T-helper 2 cell (primary cell): ENCODE results near the gene LRFN2.

Experiments used
- DNase-seq, 5 experiments: peaks; one replicate each; pipeline versions ENCODE4 v3.0.0 to v3.0.0-alpha.2; 2012 to 2022

LRFN2 gene

DNA sequence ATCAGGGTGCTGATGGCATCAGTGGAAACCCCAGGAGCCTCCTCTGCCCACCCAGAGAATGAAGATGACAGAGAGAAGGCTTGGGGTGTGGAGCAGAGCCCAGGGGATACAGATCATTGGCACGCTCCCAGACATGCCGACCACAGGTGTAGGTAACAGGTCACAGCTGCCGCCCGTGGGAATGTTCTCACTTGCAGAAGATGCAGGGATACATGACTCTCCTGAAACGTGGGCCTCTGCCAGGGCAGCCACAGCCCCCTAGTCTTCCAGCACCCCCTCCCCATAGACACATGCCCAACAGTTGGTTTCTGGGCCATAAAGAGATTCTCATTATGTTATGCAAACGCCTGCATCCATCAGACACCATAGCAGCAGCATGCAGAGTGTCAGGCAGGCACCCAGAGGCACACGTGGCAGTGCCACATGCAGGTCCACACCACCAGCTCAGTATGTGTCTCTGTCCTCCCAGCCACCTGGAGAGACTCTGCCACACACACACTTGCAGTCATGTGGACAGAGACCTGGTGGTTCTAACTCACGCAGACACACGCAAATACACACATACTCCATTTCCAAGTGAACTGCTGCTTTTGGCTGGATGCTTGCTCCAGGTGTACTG lies 45.5 kb downstream of the LRFN2 start:
- no peak for DNase-seq

GRCh38 chr6:40540790-40541189 lies 46.4 kb downstream of the LRFN2 start:
- DNase-seq, result no peak

DNA sequence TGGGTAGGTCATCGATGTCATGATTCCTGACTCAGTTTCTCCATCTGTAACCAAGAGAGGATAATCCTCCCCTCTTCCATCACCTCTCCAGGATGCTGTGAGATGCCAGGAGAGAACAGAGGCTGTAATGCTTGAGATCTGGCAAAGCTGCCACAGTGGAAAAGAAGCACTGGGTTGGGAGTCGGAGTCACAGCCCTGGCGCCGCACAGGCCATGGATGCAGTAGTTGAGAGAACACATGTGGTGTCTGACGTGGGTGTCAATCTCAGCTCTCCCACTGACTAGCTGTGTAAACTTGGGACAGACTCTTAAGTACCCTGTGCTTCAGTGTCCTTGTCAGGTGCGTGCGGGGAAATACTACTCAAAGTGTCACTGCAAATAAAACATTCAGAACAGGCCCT lies 47.3 kb downstream of the LRFN2 start:
- no peak for DNase-seq

GRCh38 chr6:40538556-40538955 lies 48.6 kb downstream of the LRFN2 start:
- DNase-seq, result no peak

GRCh38 chr6:40537446-40537845 lies 49.7 kb downstream of the LRFN2 start:
- no peak for DNase-seq

DNA sequence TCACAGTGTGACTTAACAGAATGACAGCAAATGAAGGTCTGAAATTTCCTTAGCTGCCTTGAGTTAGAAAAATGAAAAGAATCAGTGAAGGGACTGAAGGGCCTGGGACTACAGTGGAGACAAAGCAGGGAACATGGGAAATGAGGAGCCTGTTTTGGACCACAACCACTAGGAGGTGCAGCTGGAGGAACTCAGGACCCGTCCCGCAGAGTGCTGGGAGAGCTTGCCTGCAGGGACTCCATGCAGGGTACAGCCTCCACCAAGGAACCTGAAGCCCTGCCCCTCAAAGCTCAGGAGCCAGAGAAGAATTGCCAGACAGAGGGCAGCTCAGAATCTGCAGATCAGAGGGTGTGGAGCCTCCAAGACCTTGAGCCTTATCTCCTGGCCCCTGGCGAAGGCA lies 50.7 kb downstream of the LRFN2 start:
- DNase-seq, result no peak

DNA sequence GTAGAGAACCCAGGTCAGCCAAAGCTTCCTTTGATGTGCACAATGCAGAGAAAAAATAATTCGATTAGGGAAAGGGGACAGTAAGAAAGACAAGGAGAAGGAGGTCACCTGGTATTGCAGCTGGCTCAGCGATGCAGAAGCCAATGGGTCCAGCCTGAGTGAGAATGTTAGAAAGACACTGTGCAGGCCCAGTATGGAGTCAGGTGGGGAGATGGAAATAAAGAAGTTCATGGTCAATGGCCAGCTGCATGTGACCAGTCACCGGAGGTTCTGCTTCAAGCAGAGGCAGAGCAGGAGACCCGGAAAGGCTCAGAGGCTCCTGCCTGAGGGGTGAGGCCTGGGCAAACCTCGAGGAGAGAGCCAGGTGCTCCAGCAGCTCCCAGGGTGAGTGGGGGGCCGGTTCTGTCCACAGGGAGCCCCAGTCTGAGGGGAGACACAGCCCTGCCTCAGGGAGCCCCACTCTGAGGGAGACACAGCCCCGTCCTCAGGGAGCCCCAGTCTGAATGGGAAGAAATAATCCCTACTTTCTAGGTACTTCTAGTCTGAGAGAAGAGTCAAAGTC lies 51.3 kb downstream of the LRFN2 start:
- no peak for DNase-seq

DNA sequence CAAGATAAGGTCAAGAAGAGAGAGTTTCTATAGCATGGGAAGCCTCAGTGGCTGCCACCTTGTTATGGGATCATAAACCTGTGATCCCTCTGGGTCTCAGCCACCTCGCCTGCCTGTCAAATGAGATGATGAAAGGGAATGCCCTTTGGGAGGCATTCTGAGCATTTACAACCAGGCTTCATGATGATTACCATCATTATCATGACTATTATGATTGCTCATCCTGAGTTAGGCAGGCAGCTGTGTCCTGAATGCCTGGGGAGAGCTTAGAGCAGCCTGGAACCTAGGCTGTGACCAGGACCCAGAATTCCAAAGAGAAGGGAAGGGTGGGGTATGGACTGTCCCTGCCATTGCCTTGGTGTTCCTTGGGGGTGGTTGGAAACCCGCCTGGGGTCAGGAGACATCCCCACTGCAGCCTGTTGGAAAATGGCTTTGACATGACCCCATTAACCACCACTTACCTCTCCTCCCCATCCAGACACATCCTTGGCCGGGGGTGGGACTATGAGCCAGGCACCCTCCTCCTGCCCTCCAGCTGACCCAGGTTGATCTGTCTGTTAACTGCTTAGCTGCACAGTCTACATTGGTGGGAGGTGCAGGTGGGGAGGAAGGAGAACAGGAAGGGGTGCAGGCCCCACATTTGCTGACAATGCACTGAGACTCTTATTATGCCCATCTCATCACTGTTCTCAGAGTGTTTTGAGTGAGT lies 51.9 kb downstream of the LRFN2 start:
- DNase-seq, result no peak

DNA sequence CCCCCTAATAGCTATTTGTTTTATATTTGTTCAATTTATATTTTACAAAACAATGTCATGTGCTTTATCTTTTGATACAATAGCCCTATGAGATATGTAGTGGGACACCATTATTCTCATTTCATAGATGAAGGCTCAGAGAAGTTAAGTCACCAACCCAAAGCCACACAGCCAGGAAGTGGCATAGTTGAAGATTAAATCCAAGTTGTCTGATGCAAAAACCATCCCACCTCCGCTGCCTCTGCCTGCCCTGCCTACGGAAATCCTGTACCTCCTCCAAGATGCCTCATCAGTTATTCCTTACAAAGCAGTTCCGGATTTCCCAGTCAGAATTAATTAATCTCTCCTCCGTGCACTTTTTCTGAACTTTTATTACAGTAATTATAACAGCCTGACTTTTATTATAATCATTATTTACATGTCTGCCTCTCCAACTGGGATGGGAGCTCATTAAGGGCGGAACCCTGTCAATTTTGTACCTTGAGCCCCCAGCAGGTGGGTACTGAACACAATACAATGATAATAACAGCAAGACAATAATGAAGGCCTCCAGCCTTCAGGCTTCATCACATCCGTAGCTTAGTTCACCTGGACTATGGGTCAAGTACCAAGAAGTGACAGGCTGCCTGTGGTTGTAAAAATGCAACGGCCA lies 54.7 kb downstream of the LRFN2 start:
- no peak for DNase-seq

- DNase-seq, result no peak
Measured at GRCh38 chr6:40529919-40530318, 57.2 kb downstream of the LRFN2 start.

DNA sequence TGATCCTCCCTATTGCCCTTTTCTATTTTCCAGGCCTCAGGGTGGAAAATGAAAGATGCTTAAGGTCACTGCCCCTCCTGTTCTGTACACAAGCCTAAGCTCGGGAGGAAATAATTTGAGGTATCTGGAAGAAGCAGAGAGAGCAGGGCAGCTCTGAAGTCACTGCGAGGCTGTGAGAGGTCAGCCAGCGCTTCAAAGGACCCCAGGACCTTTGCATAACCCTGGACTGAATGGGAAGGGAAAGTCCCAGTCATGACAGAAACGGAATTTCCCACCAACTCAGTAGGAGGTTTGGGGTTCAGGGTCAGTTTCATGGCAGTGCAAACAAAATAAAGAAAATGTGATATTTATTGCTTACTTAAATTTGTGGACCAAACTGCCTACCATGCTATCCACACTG lies 58.1 kb downstream of the LRFN2 start:
- DNase-seq, result no peak

DNA sequence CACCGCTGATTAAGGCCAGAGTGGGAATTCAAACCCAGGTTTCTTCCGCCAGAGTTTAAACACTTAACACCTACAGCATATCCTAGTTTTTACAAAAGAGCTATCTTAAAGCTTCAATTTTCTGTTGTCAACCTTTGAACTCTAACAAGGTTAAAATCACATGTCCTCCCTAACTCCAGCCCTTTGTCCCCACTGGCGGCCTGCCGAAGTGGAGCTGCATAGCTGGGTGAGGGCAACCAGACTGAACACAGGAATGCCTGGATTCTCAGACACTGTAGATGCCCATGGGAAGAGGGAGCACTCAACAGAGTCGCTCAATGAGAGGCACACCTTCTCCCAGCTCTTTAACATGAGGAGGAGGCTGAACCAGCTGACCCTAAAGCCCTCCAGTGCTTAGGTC lies 59.1 kb downstream of the LRFN2 start:
- DNase-seq, result no peak

DNA sequence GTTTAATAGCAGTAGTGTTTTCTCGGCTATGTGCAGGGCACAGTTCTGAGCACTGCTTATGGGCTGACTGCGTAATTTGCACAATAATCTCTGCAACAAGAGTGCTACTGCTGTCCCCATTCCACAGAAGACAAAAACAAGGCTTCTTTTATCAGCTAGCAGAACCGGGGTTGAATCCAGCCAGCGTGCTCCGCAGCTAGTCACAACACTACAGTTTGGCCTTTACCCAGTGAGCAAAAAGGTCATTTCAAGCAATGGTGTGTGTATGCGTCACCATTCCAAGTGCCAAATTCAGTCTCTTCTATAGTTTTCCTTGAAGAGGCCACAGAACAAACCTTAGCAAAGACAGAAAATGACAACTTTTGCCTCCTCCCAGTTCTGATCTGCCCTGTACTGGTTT lies 61.1 kb downstream of the LRFN2 start:
- no peak for DNase-seq

- no peak for DNase-seq
Measured at GRCh38 chr6:40524797-40525585, 62.2 kb downstream of the LRFN2 start.

DNA sequence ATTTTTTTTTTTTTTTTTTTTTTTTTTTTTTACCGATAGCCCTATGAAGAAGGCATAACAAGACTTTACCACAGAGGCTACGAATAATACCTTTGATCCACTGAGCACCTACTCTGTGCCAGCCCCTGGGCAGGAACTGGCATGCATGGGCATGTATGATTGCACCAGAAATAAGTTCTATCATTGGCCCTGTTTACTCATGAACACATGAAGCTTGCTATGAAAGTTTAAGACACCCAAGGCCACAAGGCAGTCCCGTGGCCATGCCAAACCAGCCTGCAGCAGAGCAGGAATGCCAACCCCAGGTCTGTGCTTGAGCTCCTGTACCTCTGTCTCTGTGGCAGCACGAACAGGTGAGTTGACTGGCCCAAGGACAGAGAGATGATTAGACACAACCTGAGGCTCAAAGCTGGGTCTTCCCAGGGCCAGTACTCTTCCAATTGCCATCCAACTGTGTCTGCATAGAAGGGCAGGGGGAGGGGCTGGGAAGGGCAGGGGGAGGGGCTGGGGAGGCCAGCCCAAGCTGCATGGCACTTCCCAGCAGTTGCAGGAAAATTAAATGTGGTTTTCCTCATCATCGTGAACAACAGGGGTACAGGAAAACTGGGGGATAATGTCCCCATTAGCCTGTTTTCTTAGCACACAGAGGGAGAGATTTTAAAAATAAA lies 63.5 kb downstream of the LRFN2 start:
- no peak for DNase-seq

GRCh38 chr6:40521496-40521895 lies 65.7 kb downstream of the LRFN2 start:
- no peak for DNase-seq

DNA sequence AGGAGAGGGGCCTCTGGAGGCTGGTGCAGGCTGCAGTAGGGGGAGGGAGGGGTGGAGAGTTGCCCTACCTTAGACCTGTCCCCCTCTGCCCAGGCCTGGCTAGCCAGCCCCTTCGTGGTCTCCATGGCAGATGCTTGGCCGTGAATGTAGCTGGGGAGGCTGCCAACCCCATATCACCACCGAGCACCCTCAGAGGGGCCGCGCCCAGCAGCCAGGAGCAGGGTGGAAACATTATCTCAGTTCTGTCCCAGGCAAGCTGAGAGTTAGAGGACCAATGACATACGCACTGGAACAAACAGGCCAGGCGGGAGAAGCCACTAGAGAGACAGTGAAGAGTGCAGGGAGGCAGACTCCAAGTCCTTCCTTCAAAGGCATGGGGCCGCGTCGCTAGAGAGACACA lies 66.5 kb downstream of the LRFN2 start:
- DNase-seq, result no peak

GRCh38 chr6:40520084-40520483 lies 67.1 kb downstream of the LRFN2 start:
- DNase-seq, result no peak

DNA sequence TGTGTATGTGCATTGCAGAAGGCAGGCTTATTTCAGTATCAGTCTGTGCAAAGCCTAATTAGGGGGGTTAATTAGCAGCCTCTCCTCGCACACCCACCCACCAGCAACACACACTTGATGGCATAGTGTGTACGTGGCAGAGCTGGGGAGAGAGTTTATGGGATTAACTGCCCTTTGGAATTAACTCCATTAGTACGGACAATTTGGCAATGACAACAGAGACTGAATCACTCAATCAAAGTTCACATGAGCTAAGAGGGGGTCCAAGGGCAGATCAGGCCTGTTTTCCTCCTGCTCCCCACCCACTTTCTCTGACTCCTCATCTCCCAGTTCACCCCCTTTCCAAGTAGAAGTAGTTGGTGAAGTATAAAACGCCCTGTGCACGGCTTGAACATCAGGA lies 69.5 kb downstream of the LRFN2 start:
- no peak for DNase-seq

GRCh38 chr6:40516429-40516828 lies 70.7 kb downstream of the LRFN2 start:
- no peak for DNase-seq

DNA sequence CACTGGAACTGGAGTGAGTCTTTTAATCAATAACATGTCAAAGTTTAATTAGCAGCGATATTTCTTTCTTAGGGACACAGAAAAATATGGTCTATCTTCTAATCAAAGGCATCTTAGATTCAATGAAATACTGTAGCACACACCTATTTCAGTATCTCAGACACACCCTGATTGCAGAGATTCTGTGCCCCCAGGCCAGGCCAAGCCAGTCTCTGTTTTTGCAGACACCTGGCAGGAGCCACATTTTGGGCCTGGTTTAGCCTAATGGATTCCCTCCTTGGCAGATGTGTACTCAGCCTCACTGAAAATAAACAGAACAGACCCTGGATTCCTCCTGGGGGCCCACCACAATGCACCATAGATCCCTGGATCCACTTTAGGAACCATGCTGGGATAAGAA lies 74.8 kb downstream of the LRFN2 start:
- no peak for DNase-seq

DNA sequence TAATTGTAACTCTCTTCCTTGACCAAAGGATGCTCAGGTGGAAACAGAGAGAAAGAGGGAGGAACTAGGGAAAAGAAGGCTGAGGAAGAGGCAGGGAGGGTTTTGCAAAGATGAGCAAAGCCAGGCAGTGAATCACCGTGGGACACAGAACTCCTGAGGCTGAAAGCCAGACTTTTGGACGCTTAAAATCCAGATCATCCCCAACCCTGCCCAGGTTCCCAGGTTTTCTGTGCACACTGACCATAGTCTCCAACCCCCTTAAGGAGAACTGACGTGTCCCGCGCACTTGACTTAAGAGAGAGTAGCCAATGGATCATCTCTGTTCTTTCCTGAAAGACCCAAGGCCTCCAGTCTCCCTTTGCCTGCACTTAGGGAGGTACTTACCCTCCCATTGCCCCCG lies 75.3 kb downstream of the LRFN2 start:
- no peak for DNase-seq

GRCh38 chr6:40510442-40510841 lies 76.7 kb downstream of the LRFN2 start:
- no peak for DNase-seq
